Uterine smooth muscle cell (primary cell): ENCODE measurements around the gene NALCN. TPM values are rescaled to one million over a fixed set of nuclear protein-coding genes. Genes with fewer than 3 reads are reported as not detected.

Experiments
- total RNA-seq: library from RNA; depleted of rRNA; stranded (reverse); fragments of >200 nt; gene quantifications from 2 replicates; pipeline ENCODE4 v1.2.3, GENCODE V29; 2014

Gene NALCN
- total RNA-seq, result 0.66 and 1.5 TPM in 2 replicates

GRCh38 chr13:101416181-101417042 lies at the start of gene NALCN:
Gene NALCN (minus strand): TSS chr13:101416508. CDS start chr13:101399126, 17,382 bp downstream.

DNA sequence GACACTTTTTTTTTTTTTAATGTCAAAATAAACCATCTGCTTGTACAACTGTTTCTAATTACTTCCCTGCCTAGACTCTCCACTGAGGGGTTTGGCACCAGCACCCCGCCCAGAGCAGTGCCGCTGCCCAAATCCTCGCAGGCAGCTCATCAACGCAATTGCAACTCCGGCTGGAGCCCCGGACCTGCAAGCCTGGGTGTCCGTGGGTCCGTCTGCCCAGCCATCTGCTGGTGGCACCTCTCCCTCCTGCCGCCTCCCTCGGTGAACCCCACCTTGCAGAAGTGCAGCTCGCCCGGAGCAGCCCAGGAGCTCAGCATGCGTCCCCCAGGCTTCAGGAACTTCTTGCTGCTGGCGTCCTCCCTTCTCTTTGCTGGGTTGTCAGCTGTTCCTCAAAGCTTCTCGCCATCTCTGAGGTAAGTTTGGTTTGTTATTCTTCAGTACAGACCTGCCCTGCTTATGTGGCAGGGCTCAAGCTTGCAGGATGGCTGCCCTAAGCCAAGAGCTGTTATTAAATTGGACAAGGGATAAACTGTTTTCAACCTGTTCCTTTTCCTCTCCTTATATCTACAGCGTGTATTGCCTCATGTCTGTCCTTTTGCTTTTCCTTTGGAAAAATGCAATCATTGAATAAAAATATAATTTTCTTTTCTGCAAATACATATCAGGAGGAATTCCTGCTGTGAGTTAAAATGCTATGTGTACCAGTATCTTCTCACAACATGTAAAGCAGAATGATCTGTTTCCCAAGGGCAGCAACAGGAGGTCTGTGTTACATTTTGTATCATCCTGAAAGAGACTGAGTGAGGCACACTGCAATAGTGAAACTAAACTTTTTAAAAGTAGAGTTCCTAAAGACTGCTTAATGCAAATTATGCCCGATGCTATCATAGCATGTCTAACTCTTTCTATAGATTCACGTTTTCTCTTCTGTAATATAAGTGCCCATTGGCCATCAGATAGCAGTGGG lies 36.5 kb upstream of the NALCN start, which contains the start of gene ITGBL1:
Gene ITGBL1 (plus strand): TSS at position 157 of the 967 bp plus-strand sequence. CDS start 159 bp downstream, at position 316.

Other genes with a start within 250 kb of the NALCN start
- gene ITGBL1, start 36.2 kb upstream of the NALCN start, total RNA-seq, result 41.5 and 56.5 TPM in 2 replicates